Caco-2 (cell line): Measurements from ENCODE around the gene SUGT1. TPM values are rescaled to one million over a fixed set of nuclear protein-coding genes. Genes with fewer than 3 reads are reported as not detected.
"Not testable (repeated sequence)": the region's sequence is repeated elsewhere in the genome, so short reads cannot be mapped to it uniquely, and the experiment has no call there.

ENCODE experiments used
- Bru-seq: library from RNA; stranded (reverse); fragments of 400-500 nt; gene quantifications from one replicate; lab custom pipeline; 2021; lab: Mats Ljungman, UMichigan
- BruChase-seq, 2 experiments: library from RNA; stranded (reverse); fragments of 400-500 nt; gene quantifications; one replicate each; lab custom pipeline; 2021; lab: Mats Ljungman, UMichigan
- BruUV-seq: library from RNA; stranded (reverse); fragments of 400-500 nt; replicated peaks from 2 replicates; lab custom pipeline; 2021; lab: Mats Ljungman, UMichigan
- CTCF ChIA-PET: fragments of 300-600 bp; sonication (Branson Sonifier 250); formaldehyde crosslinking; loops from one replicate; lab custom pipeline; 2022; ENCODE audit warnings: antibody characterized with exemption; lab: Charles Lee
- POLR2A ChIA-PET: fragments of 300-600 bp; sonication (Branson Sonifier 250); formaldehyde crosslinking; loops from one replicate; lab custom pipeline; 2022; ENCODE audit warnings: antibody characterized with exemption; lab: Charles Lee
- DNase-seq, 2 experiments: peaks; one replicate each; pipeline versions ENCODE4 v3.0.0 to v3.0.0-alpha.2; 2020 to 2022
- H3K27me3 ChIP-seq: replicated peaks from 2 replicates; pipeline ENCODE4 v1.6.0; 2011; ENCODE audit warnings: low read length; ENCODE audit not compliant: control insufficient read depth, insufficient read depth
- H3K36me3 ChIP-seq: 2 replicates; pipeline ENCODE4 v1.5.1; 2011; ENCODE audit warnings: low read length; ENCODE audit not compliant: control insufficient read depth, insufficient read depth
- H3K4me1 ChIP-seq: fragments of 250-450 bp; sonication (Bioruptor Pico); 2 replicates; pipeline ENCODE4 v1.5.1; 2020; ENCODE audit warnings: mild to moderate bottlenecking
- H3K4me3 ChIP-seq: 2 replicates; pipeline ENCODE4 v1.5.1; 2011; ENCODE audit warnings: low read depth, mild to moderate bottlenecking, control low read depth, low read length
- H3K9me3 ChIP-seq: fragments of 250-450 bp; sonication (Bioruptor Pico); 2 replicates; pipeline ENCODE4 v1.5.1; 2020; ENCODE audit warnings: mild to moderate bottlenecking, moderate library complexity
- H3K27ac Mint-ChIP-seq: one replicate; pipeline ENCODE4 v1.8.0; 2022; ENCODE audit warnings: mixed read lengths; ENCODE audit not compliant: unreplicated experiment
- H3K27me3 Mint-ChIP-seq: one replicate; pipeline ENCODE4 v1.8.0; 2022; ENCODE audit warnings: mixed read lengths; ENCODE audit not compliant: insufficient read depth, unreplicated experiment
- H3K36me3 Mint-ChIP-seq: one replicate; pipeline ENCODE4 v1.8.0; 2022; ENCODE audit warnings: mild to moderate bottlenecking, mixed read lengths; ENCODE audit not compliant: insufficient read depth, unreplicated experiment
- H3K4me1 Mint-ChIP-seq: one replicate; pipeline ENCODE4 v1.8.0; 2022; ENCODE audit warnings: low read depth, mixed read lengths; ENCODE audit not compliant: unreplicated experiment
- H3K4me3 Mint-ChIP-seq: one replicate; pipeline ENCODE4 v1.8.0; 2022; ENCODE audit warnings: mild to moderate bottlenecking, moderate library complexity, mixed read lengths; ENCODE audit not compliant: unreplicated experiment
- H3K9me3 Mint-ChIP-seq: one replicate; pipeline ENCODE4 v1.8.0; 2022; ENCODE audit warnings: mixed read lengths; ENCODE audit not compliant: unreplicated experiment
- intact Hi-C: fragments of 100-400 bp; cut with micrococcal nuclease; formaldehyde crosslinking; loops from one replicate; pipeline ENCODE4 v1.10.0; 2022; ENCODE audit not compliant: unreplicated experiment
- long read RNA-seq: library from polyadenylated mRNA; stranded (forward); transcript quantifications from one replicate; pipeline ENCODE4 v2.0.0, GENCODE V29; 2022
- total RNA-seq: library from RNA; stranded (reverse); gene quantifications from 2 replicates; pipeline ENCODE4 v1.2.3, GENCODE V29; 2022
- TF ChIP-seq, protein P1 (sequence below), 2 experiments: fragments of 200-600 bp in 1 of 2; IDR thresholded peaks; 1 replicate in 1 of 2; 2 replicates in 1 of 2; pipeline versions ENCODE4 v1.5.1 to v1.8.0; 2011 to 2022; ENCODE audit warnings: antibody characterized with exemption in 1 of 2, control low read depth in 1 of 2, inconsistent platforms in 1 of 2, low read depth in 1 of 2, low read length in 1 of 2, mild to moderate bottlenecking in 1 of 2, moderate library complexity in 1 of 2; ENCODE audit not compliant: insufficient read depth in 1 of 2, severe bottlenecking in 1 of 2, unreplicated experiment in 1 of 2

The SUGT1 gene
- total RNA-seq (73.6 and 84.3 TPM in 2 replicates), Bru-seq, nascent RNA (percentile 90 among the genes with signal in this experiment), BruChase-seq, experiment 1, labeled RNA remaining after a 2-hour chase (percentile 92 among the genes with signal in this experiment), BruChase-seq, experiment 2, labeled RNA remaining after a 6-hour chase (percentile 95 among the genes with signal in this experiment)
- long read RNA-seq, full-length matches to known transcripts, result 1 of 8 reads
- long read RNA-seq, partial matches to known transcripts, result 0 of 8 reads
- long read RNA-seq, other reads (novel, unspliced or antisense), result 7 of 8 reads

DNA sequence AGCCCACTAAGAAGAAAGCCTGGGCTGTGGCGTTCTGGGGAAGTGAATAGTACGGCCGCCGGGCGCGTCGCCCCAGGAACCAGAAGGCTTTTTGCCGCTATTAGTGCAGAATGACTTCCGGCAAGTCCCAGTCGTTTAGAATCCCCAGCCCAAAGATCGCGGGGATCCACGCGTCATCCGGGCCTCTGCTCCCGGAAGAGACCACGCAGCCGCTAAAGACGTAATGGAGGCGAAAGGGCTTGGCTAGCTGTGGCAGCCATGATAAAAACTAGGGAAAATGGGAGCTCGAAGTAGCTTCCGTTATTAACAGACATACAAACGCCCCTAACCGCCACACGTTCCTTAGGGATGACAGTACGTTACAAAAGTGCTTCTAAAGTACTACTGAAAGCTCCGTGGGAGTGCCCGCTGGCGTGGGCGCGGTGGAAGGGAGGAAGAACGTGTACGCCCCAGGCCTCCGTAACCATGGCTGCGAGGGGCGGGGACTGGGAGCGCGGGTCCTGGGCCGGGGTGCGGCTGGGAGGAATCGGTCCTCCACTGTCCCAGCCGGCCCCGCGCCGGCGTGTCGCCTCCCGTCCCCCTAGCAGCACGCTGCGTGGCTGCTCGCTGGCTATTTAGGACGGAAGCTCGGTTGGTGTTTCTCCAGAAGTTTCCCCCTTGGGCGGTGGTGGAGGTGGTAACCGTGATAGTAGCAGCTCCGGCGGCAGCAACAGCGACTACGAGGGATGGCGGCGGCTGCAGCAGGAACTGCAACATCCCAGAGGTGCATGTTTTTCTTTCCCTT is at the start of gene SUGT1:
Gene SUGT1 (plus strand): TSS at position 641 of the 784 bp plus-strand sequence. CDS start 85 bp downstream, at position 726.
- Mint-ChIP-seq H3K4me1 (no peaks in the 10 kb centered on the region), H3K36me3 (peaks cover 6% of the 10 kb centered on the region), H3K27me3 (no peaks in the 10 kb centered on the region), H3K9me3 (no peaks in the 10 kb centered on the region), H3K27ac (no peak within 1 kb of the TSS), H3K4me3 (no peak within 1 kb of the TSS)
- intact Hi-C loops, result loop anchor here (1.0 to 5.0 kb wide), 3 partner anchors 35 to 195 kb away; partner anchors contain the start of gene CKAP2
- CTCF ChIA-PET, result interaction anchor here (0.6 to 2.9 kb wide), 10 partner anchors 13 to 316 kb away, joined by 3 to 13 read pairs (median 6); partner anchors contain the start of gene VPS36
- TF ChIP-seq, protein P1, sequence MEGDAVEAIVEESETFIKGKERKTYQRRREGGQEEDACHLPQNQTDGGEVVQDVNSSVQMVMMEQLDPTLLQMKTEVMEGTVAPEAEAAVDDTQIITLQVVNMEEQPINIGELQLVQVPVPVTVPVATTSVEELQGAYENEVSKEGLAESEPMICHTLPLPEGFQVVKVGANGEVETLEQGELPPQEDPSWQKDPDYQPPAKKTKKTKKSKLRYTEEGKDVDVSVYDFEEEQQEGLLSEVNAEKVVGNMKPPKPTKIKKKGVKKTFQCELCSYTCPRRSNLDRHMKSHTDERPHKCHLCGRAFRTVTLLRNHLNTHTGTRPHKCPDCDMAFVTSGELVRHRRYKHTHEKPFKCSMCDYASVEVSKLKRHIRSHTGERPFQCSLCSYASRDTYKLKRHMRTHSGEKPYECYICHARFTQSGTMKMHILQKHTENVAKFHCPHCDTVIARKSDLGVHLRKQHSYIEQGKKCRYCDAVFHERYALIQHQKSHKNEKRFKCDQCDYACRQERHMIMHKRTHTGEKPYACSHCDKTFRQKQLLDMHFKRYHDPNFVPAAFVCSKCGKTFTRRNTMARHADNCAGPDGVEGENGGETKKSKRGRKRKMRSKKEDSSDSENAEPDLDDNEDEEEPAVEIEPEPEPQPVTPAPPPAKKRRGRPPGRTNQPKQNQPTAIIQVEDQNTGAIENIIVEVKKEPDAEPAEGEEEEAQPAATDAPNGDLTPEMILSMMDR (IDR thresholded peaks at IDR 0.05; ENCODE audit: insufficient read depth in 1 of 2, low read depth in 1 of 2, low read length in 1 of 2, severe bottlenecking in 1 of 2, unreplicated experiment in 1 of 2), result peak; percentile 71 to 83
- POLR2A ChIA-PET, result interaction anchor here (0.7 to 2.5 kb wide), 9 partner anchors 13 to 896 kb away, joined by 3 to 37 read pairs (median 5); no protein-coding TSS in a partner anchor
- H3K9me3 ChIP-seq, result no peaks in the 10 kb centered on the region
- DNase-seq, result peak; percentile 98
- BruUV-seq, result no TSS peak
- peaks cover 17% of the 10 kb centered on the region for H3K4me1 ChIP-seq
- H3K4me3 ChIP-seq, result peak within 1 kb of the TSS; percentile 53
- peaks cover 3% of the 10 kb centered on the region; the same call in 1 of the 2 replicates for H3K36me3 ChIP-seq
- no peaks in the 10 kb centered on the region for H3K27me3 ChIP-seq

DNA sequence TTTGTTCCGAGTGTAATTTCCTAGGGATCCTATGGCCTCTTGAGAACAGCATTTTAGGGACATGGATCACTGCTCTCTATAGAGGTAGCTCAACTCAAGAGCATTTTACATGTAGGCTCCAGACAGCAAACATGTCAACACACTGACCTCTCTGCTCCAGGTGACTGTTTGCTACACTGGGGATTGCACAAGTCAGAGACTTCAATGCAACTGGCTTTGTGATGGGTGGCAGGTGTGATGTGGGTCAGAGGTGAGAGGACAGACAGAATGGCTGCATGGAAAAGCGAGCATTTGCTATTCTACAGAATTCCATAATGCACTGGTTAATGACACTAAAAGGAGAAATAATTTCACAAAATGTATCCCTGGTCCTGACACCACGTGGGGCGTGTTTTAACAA is 49.3 kb upstream of the SUGT1 start:
- DNase-seq, H3K9me3 ChIP-seq, H3K9me3 Mint-ChIP-seq, intact Hi-C loops, H3K27ac Mint-ChIP-seq, H3K27me3 ChIP-seq, H3K36me3 ChIP-seq, H3K4me1 ChIP-seq, H3K4me3 ChIP-seq, H3K36me3 Mint-ChIP-seq, BruUV-seq, H3K4me3 Mint-ChIP-seq, H3K27me3 Mint-ChIP-seq, POLR2A ChIA-PET, CTCF ChIA-PET: not testable (repeated sequence)
- peaks cover 13% of the 10 kb centered on the region for H3K4me1 Mint-ChIP-seq

DNA sequence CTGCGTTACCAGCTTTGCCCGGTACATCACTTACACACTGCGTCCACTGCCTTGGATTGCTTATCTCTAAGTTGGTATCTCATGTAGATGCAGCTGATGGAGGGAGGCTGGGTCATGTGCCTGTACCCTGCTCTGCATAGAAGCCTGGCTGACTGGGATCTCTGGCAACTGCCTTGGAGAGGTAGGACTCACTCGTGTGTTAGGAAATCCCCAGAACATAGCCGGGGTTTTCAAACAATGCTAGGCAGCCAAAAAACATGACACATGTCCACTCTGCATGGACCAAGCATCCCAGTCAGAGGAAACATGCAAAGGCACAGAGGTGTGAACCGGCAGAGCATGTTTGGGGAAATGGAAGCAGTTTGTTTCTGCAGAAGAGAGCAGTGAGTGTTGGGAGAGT is 46.5 kb upstream of the SUGT1 start:
- DNase-seq, intact Hi-C loops, H3K27me3 ChIP-seq, H3K27me3 Mint-ChIP-seq, H3K36me3 ChIP-seq, H3K4me3 Mint-ChIP-seq, H3K4me3 ChIP-seq, BruUV-seq, H3K36me3 Mint-ChIP-seq, H3K9me3 ChIP-seq, H3K27ac Mint-ChIP-seq, H3K4me1 ChIP-seq, POLR2A ChIA-PET, H3K9me3 Mint-ChIP-seq: not testable (repeated sequence)
- peaks cover 25% of the 10 kb centered on the region for H3K4me1 Mint-ChIP-seq
- CTCF ChIA-PET, result interaction anchor here (1.0 kb wide), 1 partner anchor 362 kb away, joined by 4 read pairs; no protein-coding TSS in a partner anchor

DNA sequence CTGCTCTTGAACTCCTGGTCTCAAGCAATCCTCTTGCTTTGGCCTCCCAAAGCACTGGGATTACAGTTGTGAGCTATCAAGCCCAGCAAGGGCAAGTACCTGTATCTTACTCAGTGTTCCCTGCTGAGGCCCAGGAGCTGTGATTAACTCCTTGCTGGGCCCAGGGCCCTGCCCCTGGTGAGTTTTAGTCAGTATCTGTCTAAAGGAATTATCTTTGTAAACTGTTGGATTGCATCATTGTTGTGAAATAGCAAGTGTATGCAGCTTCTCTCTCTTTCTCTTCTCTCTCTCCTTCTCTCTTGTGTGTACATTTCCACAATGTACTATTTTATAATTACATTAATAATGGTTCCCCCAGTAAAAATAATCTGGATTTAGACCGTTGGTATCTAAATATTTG is 45.8 kb upstream of the SUGT1 start:
- H3K36me3 ChIP-seq, POLR2A ChIA-PET, H3K27me3 ChIP-seq, BruUV-seq, H3K27ac Mint-ChIP-seq, H3K27me3 Mint-ChIP-seq, H3K36me3 Mint-ChIP-seq, H3K4me1 ChIP-seq, H3K9me3 ChIP-seq, H3K9me3 Mint-ChIP-seq, DNase-seq, intact Hi-C loops, H3K4me3 ChIP-seq, H3K4me3 Mint-ChIP-seq: not testable (repeated sequence)
- CTCF ChIA-PET, result interaction anchor here (1.0 kb wide), 1 partner anchor 361 kb away, joined by 4 read pairs; no protein-coding TSS in a partner anchor
- peaks cover 25% of the 10 kb centered on the region for H3K4me1 Mint-ChIP-seq

DNA sequence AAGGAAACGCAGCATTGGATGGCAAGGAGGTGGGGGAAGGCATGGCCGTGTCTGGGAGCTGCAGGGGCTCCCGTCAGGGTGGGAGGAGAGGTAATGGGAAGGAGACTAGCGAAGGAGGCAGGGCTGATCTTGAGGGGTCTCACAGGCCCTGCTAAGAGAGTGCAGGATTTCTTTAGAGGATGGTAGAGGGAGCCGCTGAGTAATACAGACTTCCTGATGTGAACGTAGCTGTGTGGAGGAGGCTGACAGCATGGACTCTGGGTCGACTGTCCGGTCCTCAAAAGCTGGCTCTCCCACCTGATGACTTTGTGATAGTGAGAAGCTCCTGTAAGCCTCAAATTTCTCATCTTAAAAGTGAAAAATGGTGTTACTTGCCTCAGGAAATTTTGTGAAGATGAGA is 44.5 kb upstream of the SUGT1 start:
- H3K4me3 Mint-ChIP-seq, POLR2A ChIA-PET: not testable (repeated sequence)
- CTCF ChIA-PET, result interaction anchor here (0.8 to 1.7 kb wide), 2 partner anchors 201 to 360 kb away, joined by 4 to 7 read pairs; no protein-coding TSS in a partner anchor

More for the DNA sequence above, 44.5 kb upstream of the SUGT1 start:
- H3K27me3 ChIP-seq, H3K4me1 ChIP-seq, BruUV-seq, H3K36me3 ChIP-seq, H3K27ac Mint-ChIP-seq, H3K36me3 Mint-ChIP-seq, H3K9me3 Mint-ChIP-seq, H3K27me3 Mint-ChIP-seq, H3K4me3 ChIP-seq, DNase-seq, H3K9me3 ChIP-seq: not testable (repeated sequence)
- intact Hi-C loops, result loop anchor here (2.0 kb wide), 1 partner anchor 45 kb away; the partner anchor contains the start of gene SUGT1
- H3K4me1 Mint-ChIP-seq, result peaks cover 19% of the 10 kb centered on the region
